Ascending aorta (tissue), 2 donors: ENCODE results near the gene COG6. TPM values are rescaled to one million over a fixed set of nuclear protein-coding genes. Genes with fewer than 3 reads are reported as not detected.

Source experiments
- DNase-seq, 2 donors: peaks; one replicate each; pipeline ENCODE4 v3.0.0-alpha.2; 2019; ENCODE audit warnings: low spot score in 2 of 2
- H3K27ac ChIP-seq, 2 donors: fragments of 200-600 bp; sonication (generic); one replicate each; pipeline ENCODE4 v1.5.1; 2016 to 2017; ENCODE audit warnings: mild to moderate bottlenecking in 1 of 2
- H3K27me3 ChIP-seq: fragments of 200-600 bp; sonication (generic); one replicate; pipeline ENCODE4 v1.5.1; 2017
- H3K36me3 ChIP-seq, 2 donors: fragments of 200-600 bp; sonication (generic); one replicate each; pipeline ENCODE4 v1.5.1; 2016
- H3K4me1 ChIP-seq, 2 donors: fragments of 200-600 bp; sonication (generic); one replicate each; pipeline ENCODE4 v1.5.1; 2016 to 2017; ENCODE audit warnings: mild to moderate bottlenecking in 1 of 2
- H3K4me3 ChIP-seq, 2 donors: fragments of 200-600 bp; sonication (generic); one replicate each; pipeline ENCODE4 v1.5.1; 2016 to 2017; ENCODE audit warnings: mild to moderate bottlenecking in 1 of 2
- H3K9me3 ChIP-seq, 2 donors: fragments of 200-600 bp; sonication (generic); one replicate each; pipeline ENCODE4 v1.5.1; 2016
- CTCF ChIP-seq, 3 experiments: fragments of 200-600 bp in 2 of 3; fragments of 450-650 bp in 1 of 3; sonication (generic) in 2 of 3; IDR thresholded peaks; one replicate each; pipeline ENCODE4 v1.5.1; 2016 to 2019; ENCODE audit warnings: antibody characterized with exemption in 3 of 3, mild to moderate bottlenecking in 1 of 3, moderate library complexity in 1 of 3
- intact Hi-C: fragments of 100-400 bp; cut with DNase I; formaldehyde crosslinking; loops from one replicate; pipeline ENCODE4 v1.15.1; 2023
- total RNA-seq: library from RNA; depleted of rRNA; stranded (reverse); fragments of >200 nt; gene quantifications from one replicate; pipeline ENCODE4 v1.1.0, GENCODE V29; 2016

The COG6 gene
- total RNA-seq, 1 donor from 2014 or later: 8.6 TPM

GRCh38 chr13:39682310-39682709 is 26.8 kb downstream of the COG6 start:
- intact Hi-C loops: no loop called here
- no peak for DNase-seq
- Histone ChIP-seq H3K9me3 (no peaks in the 10 kb centered on the region), H3K4me1 (no peaks in the 10 kb centered on the region), H3K36me3 (peaks cover 13 to 32% of the 10 kb centered on the region in 2 donors), H3K4me3 (no peak overlapping the region), H3K27ac (no peak overlapping the region), H3K27me3 (no peaks in the 10 kb centered on the region)
- no peak for TF ChIP-seq CTCF (IDR thresholded peaks at IDR 0.05)

GRCh38 chr13:39682788-39683187 is 27.3 kb downstream of the COG6 start:
- Histone ChIP-seq H3K27ac (no peak overlapping the region), H3K27me3 (no peaks in the 10 kb centered on the region), H3K9me3 (no peaks in the 10 kb centered on the region), H3K4me3 (no peak overlapping the region), H3K4me1 (no peaks in the 10 kb centered on the region), H3K36me3 (peaks cover 13 to 34% of the 10 kb centered on the region in 2 donors)
- TF ChIP-seq CTCF (IDR thresholded peaks at IDR 0.05): no peak
- no peak for DNase-seq
- intact Hi-C loops: no loop called here

- Histone ChIP-seq H3K27ac (no peak overlapping the region), H3K4me3 (no peak overlapping the region), H3K36me3 (peaks cover 8 to 29% of the 10 kb centered on the region in 2 donors), H3K27me3 (no peaks in the 10 kb centered on the region), H3K4me1 (no peaks in the 10 kb centered on the region), H3K9me3 (no peaks in the 10 kb centered on the region)
- TF ChIP-seq CTCF (IDR thresholded peaks at IDR 0.05): peak; percentile 12 to 44 (median 22)
- DNase-seq: no peak
- intact Hi-C loops: loop anchor here (2.0 kb wide), 1 partner anchor 998 kb away; no protein-coding TSS in a partner anchor
These were observed 29.2 kb downstream of the COG6 start for GRCh38 chr13:39684531-39685137.

- H3K4me3 ChIP-seq: no peak overlapping the region
- H3K27me3 ChIP-seq: no peaks in the 10 kb centered on the region
- H3K27ac ChIP-seq: no peak overlapping the region
- H3K36me3 ChIP-seq: peaks cover 2 to 20% of the 10 kb centered on the region in 2 donors
- no peaks in the 10 kb centered on the region for H3K9me3 ChIP-seq
- no peaks in the 10 kb centered on the region for H3K4me1 ChIP-seq
- DNase-seq: no peak
- intact Hi-C loops: loop anchor here (2.0 kb wide), 1 partner anchor 997 kb away; no protein-coding TSS in a partner anchor
- no peak for TF ChIP-seq CTCF (IDR thresholded peaks at IDR 0.05)
These were observed 30.2 kb downstream of the COG6 start for GRCh38 chr13:39685652-39686051.

- no peaks in the 10 kb centered on the region for H3K9me3 ChIP-seq
- no peak for DNase-seq
- no peaks in the 10 kb centered on the region for H3K27me3 ChIP-seq
- H3K36me3 ChIP-seq: peaks cover 0 to 14% of the 10 kb centered on the region in 2 donors
- H3K4me3 ChIP-seq: no peak overlapping the region
- intact Hi-C loops: no loop called here
- TF ChIP-seq CTCF (IDR thresholded peaks at IDR 0.05): no peak
- H3K27ac ChIP-seq: no peak overlapping the region
- H3K4me1 ChIP-seq: no peaks in the 10 kb centered on the region
These were observed 32.8 kb downstream of the COG6 start for GRCh38 chr13:39688278-39688677.
